ENCODE data around the gene NAA30.

Gene NAA30

GRCh38 chr14:57464008-57464730, 73.8 kb downstream of the NAA30 start:
- no peak for DNase-seq
- in situ Hi-C loops (cut with MboI; ENCODE audit: low pct_unique_long_range_greater_than_20kb, low sequenced_read_pairs), result no loop called here
